LNCAP (cell line): ENCODE results near the gene SLC22A23.

Experiments used
- CTCF ChIP-seq: fragments of 450-650 bp; IDR thresholded peaks from 2 replicates; pipeline ENCODE4 v1.5.1; 2017; ENCODE audit warnings: mild to moderate bottlenecking

SLC22A23 gene

GRCh38 chr6:3258720-3259490, 197.9 kb downstream of the SLC22A23 start, which contains the start of gene PSMG4:
TSS of gene PSMG4 (plus strand) at chr6:3258947. CDS start at chr6:3259023, 76 bp downstream.
- no peak for TF ChIP-seq CTCF

GRCh38 chr6:3258201-3258600, 198.6 kb downstream of the SLC22A23 start:
- no peak for TF ChIP-seq CTCF

GRCh38 chr6:3253597-3253961, 203.3 kb downstream of the SLC22A23 start:
- no peak for TF ChIP-seq CTCF

- TF ChIP-seq CTCF = no peak
These were observed 203.8 kb downstream of the SLC22A23 start for GRCh38 chr6:3252861-3253596.

GRCh38 chr6:3252369-3252768, 204.5 kb downstream of the SLC22A23 start:
- TF ChIP-seq CTCF = no peak

- peak; percentile 91 for TF ChIP-seq CTCF
These were observed 205.2 kb downstream of the SLC22A23 start for GRCh38 chr6:3251462-3252314.

- TF ChIP-seq CTCF = no peak
These were observed 206.6 kb downstream of the SLC22A23 start for GRCh38 chr6:3250231-3250675.
